ENCODE measurements around the gene SMYD3. TPM values are rescaled to one million over a fixed set of nuclear protein-coding genes. Genes with fewer than 3 reads are reported as not detected.

Gene SMYD3
- total RNA-seq, 1 donor from 2014 or later, result 20.8 TPM

DNA sequence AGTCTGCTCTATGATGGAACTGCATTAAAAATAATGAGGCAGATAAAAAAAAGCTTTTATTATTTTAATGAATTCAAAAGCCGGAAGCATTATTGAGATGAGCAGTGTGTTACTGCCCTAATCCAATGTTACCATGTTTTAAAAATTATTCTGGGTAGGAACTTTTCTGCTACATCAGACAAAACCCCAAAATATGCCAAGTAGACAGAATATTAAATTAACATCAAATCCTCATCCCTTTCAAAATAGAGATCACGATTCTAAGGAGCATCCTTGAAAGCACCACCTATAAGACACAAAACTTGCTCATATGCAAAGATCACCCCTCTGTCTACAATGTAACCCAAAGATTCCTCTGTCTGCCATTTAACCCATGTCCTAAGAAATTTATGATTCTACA lies 357.5 kb downstream of the SMYD3 start:
- ChIA-PET CTCF (no interaction called here), POLR2A (no interaction called here)
- Mint-ChIP-seq H3K27ac (no peak overlapping the region), H3K4me3 (no peak overlapping the region), H3K27me3 (no peaks in the 10 kb centered on the region), H3K4me1 (no peaks in the 10 kb centered on the region), H3K9me3 (peaks cover 13% of the 10 kb centered on the region), H3K36me3 (ENCODE audit: low read depth) (peaks cover 15% of the 10 kb centered on the region)
- DNase-seq, result no peak
- TF ChIP-seq, protein P1, sequence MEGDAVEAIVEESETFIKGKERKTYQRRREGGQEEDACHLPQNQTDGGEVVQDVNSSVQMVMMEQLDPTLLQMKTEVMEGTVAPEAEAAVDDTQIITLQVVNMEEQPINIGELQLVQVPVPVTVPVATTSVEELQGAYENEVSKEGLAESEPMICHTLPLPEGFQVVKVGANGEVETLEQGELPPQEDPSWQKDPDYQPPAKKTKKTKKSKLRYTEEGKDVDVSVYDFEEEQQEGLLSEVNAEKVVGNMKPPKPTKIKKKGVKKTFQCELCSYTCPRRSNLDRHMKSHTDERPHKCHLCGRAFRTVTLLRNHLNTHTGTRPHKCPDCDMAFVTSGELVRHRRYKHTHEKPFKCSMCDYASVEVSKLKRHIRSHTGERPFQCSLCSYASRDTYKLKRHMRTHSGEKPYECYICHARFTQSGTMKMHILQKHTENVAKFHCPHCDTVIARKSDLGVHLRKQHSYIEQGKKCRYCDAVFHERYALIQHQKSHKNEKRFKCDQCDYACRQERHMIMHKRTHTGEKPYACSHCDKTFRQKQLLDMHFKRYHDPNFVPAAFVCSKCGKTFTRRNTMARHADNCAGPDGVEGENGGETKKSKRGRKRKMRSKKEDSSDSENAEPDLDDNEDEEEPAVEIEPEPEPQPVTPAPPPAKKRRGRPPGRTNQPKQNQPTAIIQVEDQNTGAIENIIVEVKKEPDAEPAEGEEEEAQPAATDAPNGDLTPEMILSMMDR (IDR thresholded peaks at IDR 0.05), result no peak
- no peak for ATAC-seq (ENCODE audit: low read depth)
- intact Hi-C loops (cut with micrococcal nuclease), result no loop called here

DNA sequence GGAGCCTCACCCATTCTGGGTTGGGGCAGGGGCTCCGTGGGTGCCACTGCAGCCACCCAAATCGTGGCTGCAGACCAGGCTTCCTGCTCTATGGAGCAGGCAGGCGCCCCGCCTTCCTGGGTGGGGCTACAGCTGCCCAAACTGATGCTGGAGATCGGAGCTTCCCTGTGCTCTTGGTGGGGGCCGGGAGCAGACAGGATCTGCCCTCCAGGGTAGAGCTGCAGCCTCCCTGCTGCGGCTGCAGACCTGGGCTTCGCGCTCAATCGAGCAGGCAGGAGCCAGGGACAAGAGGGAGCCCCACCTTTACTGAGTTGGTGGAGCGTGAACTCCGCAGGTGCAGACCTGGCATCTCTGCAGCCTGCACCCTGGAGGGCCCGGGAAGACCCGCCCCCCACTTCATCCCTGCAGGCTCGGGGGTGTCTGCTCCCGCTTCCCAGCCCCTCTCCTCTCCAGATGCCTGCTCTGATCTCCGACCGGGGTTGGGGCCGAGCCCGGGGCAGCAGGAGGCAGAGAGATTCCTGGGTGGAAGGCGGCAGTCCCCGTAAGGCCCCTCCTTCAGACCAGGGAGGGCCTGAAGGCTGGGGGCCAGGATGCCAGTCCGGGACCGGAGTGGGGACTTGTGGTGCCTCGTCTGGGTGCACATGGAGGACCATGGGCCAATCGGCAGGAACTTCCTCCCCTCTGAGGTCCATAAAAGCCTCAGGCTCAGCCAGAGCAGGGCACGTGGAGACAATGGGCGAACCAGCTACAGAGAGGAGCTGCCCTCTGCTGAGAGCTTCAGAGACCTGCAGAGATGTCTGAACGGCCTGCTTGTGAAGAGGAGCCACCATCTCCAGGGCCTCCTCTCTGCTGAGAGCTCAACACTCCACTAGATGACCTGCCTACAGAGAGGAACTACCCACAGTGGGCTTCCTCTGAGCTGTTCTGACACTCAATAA lies 359.3 kb downstream of the SMYD3 start:
- Mint-ChIP-seq H3K4me1 (no peaks in the 10 kb centered on the region), H3K36me3 (ENCODE audit: low read depth) (peaks cover 15% of the 10 kb centered on the region), H3K27me3 (no peaks in the 10 kb centered on the region), H3K4me3 (no peak overlapping the region), H3K9me3 (peaks cover 13% of the 10 kb centered on the region), H3K27ac (no peak overlapping the region)
- TF ChIP-seq, protein P1 (IDR thresholded peaks at IDR 0.05), result no peak
- DNase-seq (no peak), ATAC-seq (ENCODE audit: low read depth) (no peak)
- ChIA-PET CTCF (no interaction called here), POLR2A (no interaction called here)
- intact Hi-C loops (cut with micrococcal nuclease), result no loop called here

DNA sequence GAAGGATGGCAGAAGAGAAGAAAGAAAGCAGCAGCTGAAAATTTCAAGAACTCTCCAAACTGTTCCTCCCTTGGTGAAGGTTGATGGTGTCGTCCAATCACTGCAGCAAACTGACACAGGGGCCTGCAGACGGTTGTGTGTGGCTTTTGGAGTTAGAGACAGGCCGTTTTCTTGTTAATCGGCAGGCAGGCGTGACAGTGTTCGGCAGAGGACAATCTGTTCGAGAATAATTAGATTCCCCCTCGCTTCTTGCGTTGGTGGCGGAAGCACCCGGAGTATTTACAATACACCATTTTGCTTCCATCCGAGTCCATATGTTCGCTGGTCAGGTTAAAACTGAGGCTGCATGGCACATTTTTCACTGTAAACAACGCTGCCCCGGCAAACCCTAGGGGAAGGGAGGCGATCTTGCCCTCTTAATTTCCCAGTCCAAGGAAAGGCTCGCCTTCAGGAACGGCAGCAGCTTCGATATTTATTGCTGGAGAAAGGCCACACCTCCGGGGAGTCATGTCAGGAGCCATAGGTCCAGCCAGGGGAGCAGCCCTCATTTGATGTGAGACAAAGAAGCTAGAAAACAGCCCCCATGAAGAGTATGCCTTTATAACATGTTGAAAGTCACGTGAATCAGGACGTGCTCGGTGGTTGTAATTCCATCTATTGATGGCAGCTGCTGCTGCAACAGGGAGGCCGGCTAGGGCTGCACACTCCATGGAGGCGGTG lies 360.1 kb downstream of the SMYD3 start:
- Mint-ChIP-seq H3K27ac (no peak overlapping the region), H3K27me3 (no peaks in the 10 kb centered on the region), H3K36me3 (ENCODE audit: low read depth) (peaks cover 13% of the 10 kb centered on the region), H3K4me1 (no peaks in the 10 kb centered on the region), H3K4me3 (no peak overlapping the region), H3K9me3 (peaks cover 13% of the 10 kb centered on the region)
- ChIA-PET POLR2A (no interaction called here), CTCF (no interaction called here)
- no peak for ATAC-seq (ENCODE audit: low read depth)
- TF ChIP-seq, protein P1 (IDR thresholded peaks at IDR 0.05), result no peak
- intact Hi-C loops (cut with micrococcal nuclease), result no loop called here
- no peak for DNase-seq

DNA sequence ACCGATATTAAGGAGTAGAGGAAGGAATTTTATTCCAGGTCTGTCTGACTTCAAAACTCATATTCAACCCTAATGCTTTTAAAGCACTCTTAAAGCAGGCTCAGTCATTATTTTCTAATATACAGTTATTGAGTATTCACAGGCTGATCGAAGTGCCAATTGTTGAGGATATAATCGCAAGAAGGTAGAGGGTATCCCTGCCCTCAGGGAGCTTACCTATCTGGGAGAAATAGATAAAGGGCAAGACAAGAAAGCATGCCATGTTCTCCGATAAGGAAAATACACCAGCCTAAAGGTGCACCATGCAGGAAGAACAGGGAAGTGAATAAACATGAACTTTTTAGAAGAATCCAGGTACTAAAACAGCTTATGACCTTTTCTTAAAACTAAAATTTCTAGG lies 361.2 kb downstream of the SMYD3 start:
- ChIA-PET CTCF (interaction anchor here (1.5 kb wide), 1 partner anchor 11 kb away, joined by 4 read pairs; no protein-coding TSS in a partner anchor), POLR2A (no interaction called here)
- TF ChIP-seq, protein P1 (IDR thresholded peaks at IDR 0.05), result no peak
- intact Hi-C loops (cut with micrococcal nuclease), result no loop called here
- Mint-ChIP-seq H3K27ac (no peak overlapping the region), H3K4me3 (no peak overlapping the region), H3K9me3 (peaks cover 13% of the 10 kb centered on the region), H3K27me3 (no peaks in the 10 kb centered on the region), H3K36me3 (ENCODE audit: low read depth) (peaks cover 13% of the 10 kb centered on the region), H3K4me1 (no peaks in the 10 kb centered on the region)
- ATAC-seq (ENCODE audit: low read depth), result no peak
- DNase-seq, result no peak

DNA sequence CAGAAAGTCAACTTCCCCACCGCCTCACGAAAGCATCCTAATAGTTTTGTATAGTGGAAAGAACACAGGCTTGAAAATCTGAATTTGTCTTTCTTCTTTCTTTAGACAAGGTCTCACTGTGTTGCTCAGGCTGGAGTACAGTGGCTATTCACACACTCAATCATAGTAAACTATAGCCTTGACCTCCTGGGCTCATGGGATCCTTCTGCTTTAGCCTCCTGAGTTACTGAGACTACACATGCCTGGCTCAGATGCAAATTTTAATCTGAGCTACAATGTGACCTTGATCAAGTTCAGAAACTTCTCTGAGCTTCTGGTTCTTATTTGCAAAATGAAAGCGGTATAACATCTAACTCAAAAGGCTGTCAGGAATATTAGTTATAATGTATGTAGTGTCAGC lies 362.1 kb downstream of the SMYD3 start:
- CTCF ChIA-PET, result interaction anchor here (1.5 kb wide), 1 partner anchor 10 kb away, joined by 4 read pairs; no protein-coding TSS in a partner anchor
- intact Hi-C loops (cut with micrococcal nuclease), result no loop called here
- DNase-seq (no peak), ATAC-seq (ENCODE audit: low read depth) (no peak)
- H3K36me3 Mint-ChIP-seq (ENCODE audit: low read depth), result peaks cover 13% of the 10 kb centered on the region
- no peak overlapping the region for H3K27ac Mint-ChIP-seq
- H3K4me3 Mint-ChIP-seq, result no peak overlapping the region
- no peaks in the 10 kb centered on the region for H3K4me1 Mint-ChIP-seq
- TF ChIP-seq, protein P1 (IDR thresholded peaks at IDR 0.05), result no peak
- H3K9me3 Mint-ChIP-seq, result peaks cover 13% of the 10 kb centered on the region
- POLR2A ChIA-PET, result no interaction called here
- H3K27me3 Mint-ChIP-seq, result no peaks in the 10 kb centered on the region
